SH-SY5Y (cell line): ENCODE measurements around the gene ITGB1.

Source experiments
- GATA2 ChIP-seq: IDR thresholded peaks from 2 replicates; pipeline ENCODE4 v1.6.1; 2011; ENCODE audit warnings: mild to moderate bottlenecking, low read depth, low read length
- GATA3 ChIP-seq: IDR thresholded peaks from 2 replicates; pipeline ENCODE4 v1.6.1; 2011; ENCODE audit warnings: low read depth, mild to moderate bottlenecking, low read length, moderate library complexity

DNA sequence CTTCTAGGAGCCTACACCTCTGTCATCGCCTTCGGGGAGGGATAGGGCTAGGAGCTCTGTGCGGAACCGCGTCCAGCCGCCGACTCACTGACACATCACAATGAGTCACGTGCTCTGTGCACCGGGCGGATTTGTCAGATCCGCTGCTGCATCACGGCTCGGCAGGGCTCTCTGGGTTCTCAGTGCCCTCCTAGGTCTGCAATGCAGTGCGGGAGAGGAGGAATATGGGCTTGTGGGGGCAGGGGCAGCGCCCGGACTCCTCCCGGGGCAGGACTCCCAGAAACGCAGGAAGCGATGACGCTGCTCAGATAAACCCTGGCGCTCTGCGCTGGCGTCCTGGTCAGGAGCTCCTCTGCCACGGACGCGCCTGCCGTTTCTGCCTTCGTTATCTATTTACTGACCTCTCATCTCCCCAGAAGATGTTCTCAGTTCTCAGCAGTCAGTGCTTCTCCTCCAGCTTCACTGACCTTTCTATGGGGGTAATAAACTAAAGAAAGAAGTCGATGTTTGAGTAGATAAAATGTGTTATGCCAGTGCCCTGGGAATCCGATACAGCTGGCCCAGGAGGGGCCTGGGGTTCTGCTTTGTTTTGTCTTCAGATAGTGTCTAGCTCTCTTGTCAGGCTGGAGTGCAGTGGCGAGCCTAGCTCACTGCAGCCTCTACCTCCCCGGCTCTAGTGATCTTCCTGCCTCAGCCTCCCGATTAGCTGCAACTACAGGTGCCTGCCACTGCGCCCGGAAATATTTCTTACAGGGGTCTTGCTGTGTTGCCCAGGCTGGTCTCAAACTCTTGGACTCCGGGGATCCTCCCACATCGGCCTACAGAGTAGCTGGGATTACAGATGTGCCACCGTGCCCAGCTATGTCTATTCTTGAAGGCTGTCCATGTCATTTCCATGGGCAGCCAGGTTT lies 22.8 kb upstream of the ITGB1 start:
- peak; percentile 81 for TF ChIP-seq GATA2
- no peak; the same call in 1 of the 2 replicates for TF ChIP-seq GATA3
